CD4-positive, alpha-beta T cell treated with Interleukin-6 for 4 hours (primary cell): ENCODE results near the gene SMAD2.
A peak's percentile ranks its signal among the peaks of the same experiment; 100 is the strongest.

Experiments used
- DNase-seq: peaks from one replicate; pipeline ENCODE4 v3.0.0-alpha.2; 2020; ENCODE audit warnings: mixed read lengths

SMAD2 gene

GRCh38 chr18:47893939-47894699 is 36.3 kb downstream of the SMAD2 start:
- DNase-seq = no peak

GRCh38 chr18:47893047-47893446 is 37.4 kb downstream of the SMAD2 start:
- no peak for DNase-seq

- no peak for DNase-seq
Observed at GRCh38 chr18:47888156-47888555, 42.3 kb downstream of the SMAD2 start.

- no peak for DNase-seq
Observed at GRCh38 chr18:47887227-47887626, 43.2 kb downstream of the SMAD2 start.

GRCh38 chr18:47883771-47884413 is 46.6 kb downstream of the SMAD2 start:
- DNase-seq = peak; percentile 21

GRCh38 chr18:47882641-47883040 is 47.8 kb downstream of the SMAD2 start:
- no peak for DNase-seq

- no peak for DNase-seq
Observed at GRCh38 chr18:47881752-47882455, 48.6 kb downstream of the SMAD2 start.

- no peak for DNase-seq
Observed at GRCh38 chr18:47881042-47881441, 49.4 kb downstream of the SMAD2 start.

GRCh38 chr18:47877892-47878291 is 52.6 kb downstream of the SMAD2 start:
- DNase-seq = no peak

- DNase-seq = no peak
Observed at GRCh38 chr18:47876813-47877212, 53.6 kb downstream of the SMAD2 start.

GRCh38 chr18:47873625-47874024 is 56.8 kb downstream of the SMAD2 start:
- no peak for DNase-seq

- no peak for DNase-seq
Observed at GRCh38 chr18:47872426-47872825, 58.0 kb downstream of the SMAD2 start.

- DNase-seq = peak; percentile 6
Observed at GRCh38 chr18:47871288-47871687, 59.2 kb downstream of the SMAD2 start.

GRCh38 chr18:47870605-47871004 is 59.9 kb downstream of the SMAD2 start:
- DNase-seq = no peak

- no peak for DNase-seq
Observed at GRCh38 chr18:47868744-47869143, 61.7 kb downstream of the SMAD2 start.

- no peak for DNase-seq
Observed at GRCh38 chr18:47865183-47865582, 65.3 kb downstream of the SMAD2 start.

GRCh38 chr18:47863041-47863440 is 67.4 kb downstream of the SMAD2 start:
- DNase-seq = no peak

GRCh38 chr18:47858607-47859006 is 71.9 kb downstream of the SMAD2 start:
- DNase-seq = no peak

GRCh38 chr18:47847635-47848034 is 82.8 kb downstream of the SMAD2 start:
- no peak for DNase-seq

GRCh38 chr18:47846431-47846830 is 84.0 kb downstream of the SMAD2 start:
- no peak for DNase-seq

GRCh38 chr18:47844828-47845498 is 85.5 kb downstream of the SMAD2 start:
- no peak for DNase-seq

- no peak for DNase-seq
Observed at GRCh38 chr18:47842836-47843235, 87.6 kb downstream of the SMAD2 start.

- DNase-seq = no peak
Observed at GRCh38 chr18:47838396-47838795, 92.1 kb downstream of the SMAD2 start.
